ENCODE data around the gene CGREF1.

GRCh38 chr2:27102329-27102728 is 16.6 kb downstream of the CGREF1 start:
- TF ChIP-seq YY1 (IDR thresholded peaks at IDR 0.05; ENCODE audit: insufficient read depth, insufficient read length) (no peak), ZNF274 (IDR thresholded peaks at IDR 0.05; ENCODE audit: low read depth, low read length) (no peak)
